IMR-90 (cell line): Measurements from ENCODE around the gene PYGB. TPM values are rescaled to one million over a fixed set of nuclear protein-coding genes. Genes with fewer than 3 reads are reported as not detected.

Experiments used
- ATAC-seq: fragments of 200-7000 bp; cut with Tn5 transposase; 2 replicates; pipeline ENCODE4 v1.9.1; 2020; ENCODE audit warnings: low read depth, mild to moderate bottlenecking, moderate library complexity
- BruUV-seq: library from RNA; stranded (reverse); fragments of 400-500 nt; replicated peaks from 2 replicates; lab custom pipeline; 2021; lab: Mats Ljungman, UMichigan
- CTCF ChIA-PET: fragments of 300-600 bp; formaldehyde crosslinking; extraction: SDS; loops from one replicate; lab custom pipeline; 2021; ENCODE audit warnings: antibody characterized with exemption; lab: Yijun Ruan, JAX
- POLR2A ChIA-PET: fragments of 300-600 bp; sonication (Branson Sonifier 250); formaldehyde crosslinking; loops from one replicate; lab custom pipeline; 2022; ENCODE audit warnings: antibody characterized with exemption; ENCODE audit not compliant: unreplicated experiment; lab: Charles Lee
- DNase-seq: peaks from one replicate; pipeline ENCODE4 v3.0.0; 2013
- H2AFZ ChIP-seq: replicated peaks from 2 replicates; pipeline ENCODE3; 2013; ENCODE audit warnings: low read length, mild to moderate bottlenecking; ENCODE audit not compliant: poor library complexity
- H2AK5ac ChIP-seq: 2 replicates; pipeline ENCODE4 v1.6.1; 2013; ENCODE audit warnings: low read depth, low read length, inconsistent platforms
- H2AK9ac ChIP-seq: replicated peaks from 2 replicates; pipeline ENCODE3; 2013; ENCODE audit warnings: mild to moderate bottlenecking, low read depth, low read length, moderate library complexity; ENCODE audit not compliant: poor library complexity
- H2BK120ac ChIP-seq: 2 replicates; pipeline ENCODE4 v1.6.1; 2013; ENCODE audit warnings: low read depth, low read length, inconsistent platforms
- H2BK15ac ChIP-seq: 3 replicates; pipeline ENCODE4 v1.6.1; 2013; ENCODE audit warnings: low read depth, low read length, inconsistent platforms
- H2BK20ac ChIP-seq: 2 replicates; pipeline ENCODE4 v1.6.1; 2013; ENCODE audit warnings: low read depth, mild to moderate bottlenecking, inconsistent platforms, low read length, moderate library complexity
- H2BK5ac ChIP-seq: 2 replicates; pipeline ENCODE4 v1.6.1; 2013; ENCODE audit warnings: mild to moderate bottlenecking, low read depth, low read length, inconsistent platforms; ENCODE audit not compliant: poor library complexity, severe bottlenecking
- H3K14ac ChIP-seq: replicated peaks from 2 replicates; pipeline ENCODE4 v1.6.1; 2013; ENCODE audit warnings: low read depth, low read length, inconsistent platforms
- H3K18ac ChIP-seq: 2 replicates; pipeline ENCODE4 v1.6.1; 2013; ENCODE audit warnings: low read depth, low read length, control low read depth
- H3K23ac ChIP-seq: 2 replicates; pipeline ENCODE4 v1.6.1; 2013; ENCODE audit warnings: low read depth, low read length, inconsistent platforms
- H3K27ac ChIP-seq: 2 replicates; pipeline ENCODE4 v1.5.1; 2013; ENCODE audit warnings: mild to moderate bottlenecking, control low read depth, low read length; ENCODE audit not compliant: insufficient read depth
- H3K27me3 ChIP-seq: 2 replicates; pipeline ENCODE4 v1.6.1; 2013; ENCODE audit warnings: low read length; ENCODE audit not compliant: control insufficient read depth, insufficient read depth
- H3K36me3 ChIP-seq: 2 replicates; pipeline ENCODE4 v1.6.1; 2013; ENCODE audit warnings: low read length, mixed read lengths; ENCODE audit not compliant: control insufficient read depth, insufficient read depth
- H3K4ac ChIP-seq: 2 replicates; pipeline ENCODE4 v1.6.1; 2013; ENCODE audit warnings: low read depth, low read length, inconsistent platforms
- H3K4me1 ChIP-seq: 2 replicates; pipeline ENCODE4 v1.6.1; 2013; ENCODE audit warnings: low read length, mixed read lengths; ENCODE audit not compliant: control insufficient read depth, insufficient read depth
- H3K4me2 ChIP-seq: 2 replicates; pipeline ENCODE4 v1.6.1; 2013; ENCODE audit warnings: low read depth, mild to moderate bottlenecking, control low read depth, low read length, moderate library complexity
- H3K4me3 ChIP-seq: 2 replicates; pipeline ENCODE4 v1.5.1; 2013; ENCODE audit warnings: low read depth, mild to moderate bottlenecking, control low read depth, low read length, moderate library complexity; ENCODE audit not compliant: insufficient read depth
- H3K56ac ChIP-seq: 2 replicates; pipeline ENCODE4 v1.6.1; 2013; ENCODE audit warnings: low read length, inconsistent platforms; ENCODE audit not compliant: insufficient read depth; ENCODE audit errors: extremely low read depth
- H3K79me1 ChIP-seq, 2 experiments: 2 replicates each; pipeline ENCODE4 v1.6.1; 2013; ENCODE audit warnings: low read length in 2 of 2, inconsistent platforms in 1 of 2, low read depth in 1 of 2
- H3K9ac ChIP-seq: 2 replicates; pipeline ENCODE4 v1.6.1; 2013; ENCODE audit warnings: low read depth, low read length, control low read depth
- H3K9me1 ChIP-seq: 2 replicates; pipeline ENCODE4 v1.6.1; 2013; ENCODE audit warnings: low read length, inconsistent platforms; ENCODE audit not compliant: insufficient read depth
- H3K9me3 ChIP-seq: 2 replicates; pipeline ENCODE4 v1.6.1; 2013; ENCODE audit warnings: low read length; ENCODE audit not compliant: control insufficient read depth, insufficient read depth
- H4K20me1 ChIP-seq: 2 replicates; pipeline ENCODE4 v1.6.1; 2013; ENCODE audit warnings: low read length, inconsistent platforms; ENCODE audit not compliant: insufficient read depth
- H4K5ac ChIP-seq: 2 replicates; pipeline ENCODE4 v1.6.1; 2013; ENCODE audit warnings: mild to moderate bottlenecking, low read depth, low read length, control low read depth
- H4K8ac ChIP-seq, 2 experiments: 2 replicates each; pipeline ENCODE4 v1.6.1; 2013; ENCODE audit warnings: low read depth in 2 of 2, low read length in 2 of 2, control low read depth in 1 of 2, inconsistent platforms in 1 of 2
- H4K91ac ChIP-seq: 2 replicates; pipeline ENCODE4 v1.6.1; 2013; ENCODE audit warnings: low read depth, low read length, inconsistent platforms; ENCODE audit not compliant: insufficient read depth
- CEBPB ChIP-seq: IDR thresholded peaks from 2 replicates; pipeline ENCODE4 v1.6.1; 2012; ENCODE audit warnings: low read depth, low read length, improper control_type of control experiment
- MAZ ChIP-seq: IDR thresholded peaks from 2 replicates; pipeline ENCODE4 v1.6.1; 2012; ENCODE audit warnings: low read depth, mild to moderate bottlenecking, low read length, improper control_type of control experiment, moderate library complexity, borderline replicate concordance
- MXI1 ChIP-seq: IDR thresholded peaks from 2 replicates; pipeline ENCODE4 v1.6.1; 2012; ENCODE audit warnings: low read depth, mild to moderate bottlenecking, low read length, moderate library complexity, borderline replicate concordance
- RCOR1 ChIP-seq: IDR thresholded peaks from 2 replicates; pipeline ENCODE4 v1.6.1; 2012; ENCODE audit warnings: mild to moderate bottlenecking, low read length, improper control_type of control experiment; ENCODE audit not compliant: insufficient replicate concordance
- RFX5 ChIP-seq: IDR thresholded peaks from 2 replicates; pipeline ENCODE4 v1.8.0; 2012; ENCODE audit warnings: low read depth, mild to moderate bottlenecking, low read length, moderate library complexity
- SMC3 ChIP-seq: fragments of 150-350 bp; IDR thresholded peaks from 2 replicates; pipeline ENCODE4 v1.6.1; 2016; ENCODE audit warnings: low read depth, mild to moderate bottlenecking, antibody characterized with exemption, low read length, moderate library complexity
- WGBS, 2 experiments: methylation state at CpG; one replicate each; pipeline versions ENCODE4 v1.1.5 to v1.1.7; 2013; ENCODE audit warnings: missing lambda C conversion rate in 2 of 2; ENCODE audit not compliant: insufficient read length in 1 of 2; ENCODE audit errors: extremely low coverage in 2 of 2; 5-methylcytosine and 5-hydroxymethylcytosine counted together
- dilution Hi-C: fragments of 300-500 bp; cut with HindIII; formaldehyde crosslinking; loops from one replicate; pipeline ENCODE4 v1.14.3; 2018; ENCODE audit warnings: low sequenced_read_pairs; ENCODE audit not compliant: unreplicated experiment
- in situ Hi-C: fragments of 300-500 bp; cut with MboI; formaldehyde crosslinking; loops from 3 replicates; pipeline ENCODE4 v1.14.3; 2019; ENCODE audit warnings: low sequenced_read_pairs, inconsistent platforms, mixed read lengths
- intact Hi-C: fragments of 100-400 bp; cut with micrococcal nuclease; formaldehyde crosslinking; loops from 2 replicates; pipeline ENCODE4 v1.10.0; 2022
- polyA plus RNA-seq, 3 experiments: library from polyadenylated mRNA; depleted of rRNA; stranded (reverse); fragments of >200 nt; gene quantifications; 2 replicates each; pipeline ENCODE4 v1.2.3, GENCODE V29; 2012; ENCODE audit warnings: low replicate concordance in 1 of 3
- total RNA-seq: library from RNA; depleted of rRNA; stranded (reverse); fragments of >200 nt; gene quantifications from 2 replicates; pipeline ENCODE4 v1.2.3, GENCODE V29; 2012
- TF ChIP-seq, protein P1 (sequence below): fragments of 150-350 bp; IDR thresholded peaks from 2 replicates; pipeline ENCODE4 v1.6.1; 2016; ENCODE audit warnings: low read depth, mild to moderate bottlenecking, low read length, moderate library complexity, borderline replicate concordance

PYGB gene
- total and polyA plus RNA-seq, 2 of the 4 experiments (the other 2 are of a cell fraction), result 72.4 to 83.1 TPM

DNA sequence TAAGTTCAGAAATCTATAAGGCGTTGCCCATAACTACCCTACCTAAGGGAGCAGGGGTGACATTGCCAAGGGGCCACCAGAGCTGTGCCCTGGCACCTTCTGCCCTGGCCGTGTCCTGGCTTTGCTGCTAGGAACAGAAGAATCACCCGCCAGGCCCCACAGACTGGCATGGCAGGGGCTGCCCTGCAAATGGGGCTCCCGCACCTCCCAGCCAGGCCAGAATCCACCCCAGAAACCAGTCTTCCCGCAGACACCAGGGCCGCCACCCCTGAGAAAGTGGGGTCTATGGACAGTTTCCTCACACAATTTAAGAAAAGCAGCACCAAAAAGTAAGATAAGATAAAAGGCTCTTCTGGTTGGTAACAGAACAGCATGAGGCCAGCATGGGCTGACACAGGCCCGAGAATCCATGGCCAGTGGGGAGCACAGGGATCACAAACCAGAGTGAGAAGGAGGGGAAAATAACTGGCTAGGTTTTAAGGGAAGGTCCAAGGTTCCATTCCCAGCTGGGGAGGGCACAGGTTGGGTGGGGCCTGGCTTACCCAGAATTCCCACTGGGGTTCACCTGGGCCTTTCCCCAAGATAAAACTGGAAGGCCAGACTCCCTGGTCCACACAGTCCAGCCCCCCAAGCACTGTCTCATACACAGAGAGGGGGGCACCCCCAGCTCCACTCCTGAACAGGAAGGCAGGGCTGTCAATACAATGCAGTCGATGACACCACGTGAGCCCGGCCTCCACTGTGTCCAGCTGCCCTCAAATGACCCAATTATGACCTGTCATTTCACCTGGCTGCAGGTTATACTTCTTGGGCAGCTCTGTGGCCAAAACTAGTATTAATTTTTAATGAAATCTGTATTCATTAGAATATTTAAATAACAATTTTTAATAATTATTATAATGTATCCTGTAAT is 59.4 kb downstream of the PYGB start:
- Histone ChIP-seq H3K14ac (no peak overlapping the region), H4K8ac (no peak overlapping the region)

More for the DNA sequence above, 59.4 kb downstream of the PYGB start:
- no peak overlapping the region for H3K4me2 ChIP-seq
- H2BK120ac ChIP-seq, result no peak overlapping the region
- H3K4me3 ChIP-seq, result no peak overlapping the region
- H4K20me1 ChIP-seq, result no peaks in the 10 kb centered on the region
- WGBS, 2 experiments, result 94% methylated on average over 3 of the region's 10 CpGs; no CpG with 5 or more reads in 1 of the 2 experiments
- intact Hi-C loops, result no loop called here
- H3K56ac ChIP-seq, result no peak overlapping the region
- TF ChIP-seq MXI1, result no peak
- TF ChIP-seq, protein P1, sequence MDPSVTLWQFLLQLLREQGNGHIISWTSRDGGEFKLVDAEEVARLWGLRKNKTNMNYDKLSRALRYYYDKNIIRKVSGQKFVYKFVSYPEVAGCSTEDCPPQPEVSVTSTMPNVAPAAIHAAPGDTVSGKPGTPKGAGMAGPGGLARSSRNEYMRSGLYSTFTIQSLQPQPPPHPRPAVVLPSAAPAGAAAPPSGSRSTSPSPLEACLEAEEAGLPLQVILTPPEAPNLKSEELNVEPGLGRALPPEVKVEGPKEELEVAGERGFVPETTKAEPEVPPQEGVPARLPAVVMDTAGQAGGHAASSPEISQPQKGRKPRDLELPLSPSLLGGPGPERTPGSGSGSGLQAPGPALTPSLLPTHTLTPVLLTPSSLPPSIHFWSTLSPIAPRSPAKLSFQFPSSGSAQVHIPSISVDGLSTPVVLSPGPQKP, result no peak
- TF ChIP-seq MAZ, result no peak
- no peak for TF ChIP-seq CEBPB
- TF ChIP-seq SMC3, result no peak
- no peak for TF ChIP-seq RFX5
- TF ChIP-seq RCOR1, result no peak
- no peak overlapping the region for H2BK5ac ChIP-seq
- no peaks in the 10 kb centered on the region for H3K9me3 ChIP-seq
- no peak overlapping the region for H2BK15ac ChIP-seq
- H4K91ac ChIP-seq, result no peak overlapping the region
- H3K18ac ChIP-seq, result no peak overlapping the region
- H2BK20ac ChIP-seq, result no peak overlapping the region
- H2AFZ ChIP-seq, result no peak overlapping the region
- no TSS peak for BruUV-seq
- H4K5ac ChIP-seq, result no peak overlapping the region
- H3K36me3 ChIP-seq, result peaks cover 17% of the 10 kb centered on the region
- POLR2A ChIA-PET, result no interaction called here
- ATAC-seq (no peak), DNase-seq (no peak)
- dilution Hi-C loops, result no loop called here
- H3K9me1 ChIP-seq, result peaks cover 20% of the 10 kb centered on the region
- peaks cover 6 to 35% of the 10 kb centered on the region in 2 experiments for H3K79me1 ChIP-seq
- H3K9ac ChIP-seq, result no peak overlapping the region
- no peak overlapping the region for H3K23ac ChIP-seq
- no peak overlapping the region for H2AK5ac ChIP-seq
- H3K4ac ChIP-seq, result no peak overlapping the region
- CTCF ChIA-PET, result interaction anchor here (1.1 kb wide), 1 partner anchor 13 kb away, joined by 3 read pairs; no protein-coding TSS in a partner anchor
- H3K27me3 ChIP-seq, result no peaks in the 10 kb centered on the region
- peaks cover 27% of the 10 kb centered on the region for H3K4me1 ChIP-seq
- in situ Hi-C loops, result loop anchor here (25.0 kb wide), 2 partner anchors 230 to 380 kb away; partner anchors contain the start of gene ZNF337
- no peak overlapping the region for H2AK9ac ChIP-seq
- no peak overlapping the region for H3K27ac ChIP-seq
